ENCODE results near the gene CLDN2.

The CLDN2 gene

DNA sequence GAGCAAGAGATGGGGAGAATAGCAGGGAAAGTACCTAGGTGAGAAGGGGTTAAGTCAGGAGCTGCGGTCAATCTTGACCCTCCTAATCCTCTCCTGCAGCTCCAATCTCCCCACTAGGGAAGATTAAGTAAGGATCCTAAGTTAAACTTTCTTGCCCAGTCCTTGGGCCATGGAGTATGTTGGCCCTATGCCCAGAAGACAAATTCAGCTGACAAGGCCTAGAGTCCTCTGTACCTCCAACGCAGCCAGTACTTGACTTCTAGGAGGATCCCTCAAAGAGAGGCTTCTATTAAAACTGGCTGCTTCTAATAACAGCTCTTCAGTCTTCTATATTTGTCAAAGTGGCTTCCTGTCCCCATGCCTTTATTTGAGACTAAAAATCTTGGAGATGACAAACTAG is 1.4 kb downstream of the CLDN2 start:
- DNase-seq (ENCODE audit: low read depth in 2 of 2, low spot score in 1 of 2), result no peak

GRCh38 chrX:106927023-106927422 is 6.8 kb downstream of the CLDN2 start:
- no peak for DNase-seq (ENCODE audit: low read depth in 2 of 2, low spot score in 1 of 2)

GRCh38 chrX:106927700-106928099 is 7.5 kb downstream of the CLDN2 start:
- no peak for DNase-seq (ENCODE audit: low read depth in 2 of 2, low spot score in 1 of 2)

- no peak for DNase-seq (ENCODE audit: low read depth in 2 of 2, low spot score in 1 of 2)
Measured at GRCh38 chrX:106928227-106928626, 8.0 kb downstream of the CLDN2 start.

DNA sequence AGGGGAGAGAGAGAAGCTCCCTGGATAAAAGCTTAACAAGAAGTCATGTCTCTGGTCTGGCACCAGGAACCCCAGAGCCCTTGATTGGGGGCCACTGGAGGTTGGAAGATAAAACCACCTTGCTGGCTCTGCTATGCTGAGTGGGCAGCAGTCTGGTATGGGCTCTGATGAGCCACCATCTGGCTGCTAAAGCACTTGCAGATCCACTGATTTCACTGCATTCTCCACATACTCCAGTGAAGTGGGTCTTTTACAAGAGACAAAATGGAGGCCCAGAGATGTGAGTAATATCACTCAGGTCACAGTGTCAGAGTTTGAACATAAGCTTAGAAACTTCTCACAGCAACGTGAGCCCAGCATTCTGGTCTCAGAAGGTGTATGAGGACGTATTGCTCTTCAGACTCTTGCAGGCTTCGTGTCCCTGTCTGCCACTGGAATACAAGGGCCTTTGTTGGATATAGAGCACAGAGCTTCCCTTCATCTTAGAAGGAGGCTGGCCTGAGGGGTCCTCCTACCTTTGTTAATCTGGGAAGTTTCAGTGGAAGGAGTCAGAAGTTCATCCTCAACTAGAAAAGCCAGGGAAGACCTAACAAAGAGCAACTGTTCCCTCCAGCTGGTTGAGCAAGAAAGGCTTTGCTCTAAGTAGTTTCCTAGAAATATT is 11.8 kb downstream of the CLDN2 start:
- no peak for DNase-seq (ENCODE audit: low read depth in 2 of 2, low spot score in 1 of 2)

GRCh38 chrX:106932492-106932923 is 12.3 kb downstream of the CLDN2 start:
- DNase-seq (ENCODE audit: low read depth in 2 of 2, low spot score in 1 of 2), result no peak

- no peak for DNase-seq (ENCODE audit: low read depth in 2 of 2, low spot score in 1 of 2)
Measured at GRCh38 chrX:106932960-106933537, 12.8 kb downstream of the CLDN2 start.

DNA sequence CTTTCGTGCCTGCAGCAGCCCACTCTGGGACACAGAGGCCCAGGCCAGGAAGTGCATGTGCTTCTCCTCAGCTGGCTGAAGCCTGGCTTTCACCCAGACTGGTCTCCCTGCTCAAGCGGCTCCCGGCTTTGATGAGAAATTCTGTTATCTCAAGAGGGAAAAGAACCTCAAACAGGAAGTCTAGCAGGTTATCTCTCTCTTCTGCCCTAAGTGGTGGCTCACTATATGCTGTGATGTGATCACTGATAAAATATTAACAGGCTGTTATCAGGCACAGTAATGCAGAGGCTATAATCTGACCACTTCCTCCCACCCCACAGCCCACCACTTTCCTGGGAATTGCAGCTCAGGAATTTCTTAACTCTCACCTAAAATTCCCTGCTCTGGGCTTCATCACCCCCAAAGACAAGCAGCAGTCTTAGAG is 13.3 kb downstream of the CLDN2 start:
- DNase-seq (ENCODE audit: low read depth in 2 of 2, low spot score in 1 of 2), result no peak

- DNase-seq (ENCODE audit: low read depth in 2 of 2, low spot score in 1 of 2), result no peak
Measured at GRCh38 chrX:106935175-106935574, 15.0 kb downstream of the CLDN2 start.

DNA sequence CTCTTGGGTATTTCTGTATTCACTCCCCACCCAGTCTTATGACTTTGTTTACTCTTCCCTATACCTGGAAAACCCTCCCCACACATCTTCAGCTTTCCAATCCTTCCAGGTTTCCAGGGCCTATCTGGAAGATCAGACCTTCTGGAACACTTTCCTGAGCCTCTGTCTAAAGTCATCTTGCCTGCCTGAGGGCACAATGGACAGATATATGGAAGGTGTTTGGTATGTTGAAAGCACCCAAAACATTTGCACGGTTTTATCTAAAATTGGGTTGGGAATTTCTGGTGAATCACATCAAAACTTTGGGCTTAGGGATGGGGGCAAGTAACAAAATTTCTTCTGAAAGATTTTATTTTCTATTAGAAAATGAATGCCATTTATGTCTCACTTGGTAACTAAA is 16.0 kb downstream of the CLDN2 start:
- DNase-seq (ENCODE audit: low read depth in 2 of 2, low spot score in 1 of 2), result no peak

GRCh38 chrX:106939566-106939965 is 19.4 kb downstream of the CLDN2 start:
- no peak for DNase-seq (ENCODE audit: low read depth in 2 of 2, low spot score in 1 of 2)

DNA sequence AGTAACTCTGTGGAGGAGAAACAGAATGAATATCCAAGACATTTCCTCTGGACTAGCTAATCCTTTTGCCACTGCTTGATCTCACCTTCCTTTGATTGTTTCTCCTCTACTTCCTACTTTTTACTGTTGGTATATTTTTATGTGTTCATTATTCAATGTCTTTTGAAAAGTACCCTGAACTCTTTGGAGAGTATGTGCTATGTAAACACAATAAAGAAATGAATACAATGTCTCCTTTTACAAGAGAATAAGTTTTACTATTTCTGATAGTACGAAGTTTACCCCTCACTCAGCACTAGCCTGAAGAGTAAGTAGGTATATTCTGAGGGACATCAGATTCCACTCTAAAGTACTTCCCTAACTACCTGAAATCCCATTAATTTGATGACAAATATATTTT is 19.9 kb downstream of the CLDN2 start:
- DNase-seq (ENCODE audit: low read depth in 2 of 2, low spot score in 1 of 2), result no peak

- no peak for DNase-seq (ENCODE audit: low read depth in 2 of 2, low spot score in 1 of 2)
Measured at GRCh38 chrX:106946464-106946863, 26.3 kb downstream of the CLDN2 start.

DNA sequence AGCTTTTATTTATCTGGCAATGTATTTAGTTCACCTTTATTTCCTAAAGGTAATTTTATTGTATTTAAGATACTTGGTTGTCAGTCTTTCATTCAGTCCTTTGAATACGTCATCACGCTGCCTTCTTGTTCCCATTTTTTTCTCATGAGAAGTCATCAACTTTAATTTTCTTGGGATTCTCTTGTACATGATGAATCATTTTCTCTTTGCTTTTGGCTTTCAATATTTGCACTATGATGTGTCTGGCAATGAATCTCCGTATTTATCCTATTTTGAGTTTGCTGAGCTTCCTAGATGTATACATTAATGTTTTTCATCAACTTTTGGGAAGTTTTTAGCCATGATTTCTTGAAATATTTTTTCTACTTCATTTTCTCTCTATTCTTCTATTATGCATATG is 28.4 kb downstream of the CLDN2 start:
- DNase-seq (ENCODE audit: low read depth in 2 of 2, low spot score in 1 of 2), result no peak

- no peak for DNase-seq (ENCODE audit: low read depth in 2 of 2, low spot score in 1 of 2)
Measured at GRCh38 chrX:106949366-106949765, 29.2 kb downstream of the CLDN2 start.

- no peak for DNase-seq (ENCODE audit: low read depth in 2 of 2, low spot score in 1 of 2)
Measured at GRCh38 chrX:106950381-106950780, 30.2 kb downstream of the CLDN2 start.

DNA sequence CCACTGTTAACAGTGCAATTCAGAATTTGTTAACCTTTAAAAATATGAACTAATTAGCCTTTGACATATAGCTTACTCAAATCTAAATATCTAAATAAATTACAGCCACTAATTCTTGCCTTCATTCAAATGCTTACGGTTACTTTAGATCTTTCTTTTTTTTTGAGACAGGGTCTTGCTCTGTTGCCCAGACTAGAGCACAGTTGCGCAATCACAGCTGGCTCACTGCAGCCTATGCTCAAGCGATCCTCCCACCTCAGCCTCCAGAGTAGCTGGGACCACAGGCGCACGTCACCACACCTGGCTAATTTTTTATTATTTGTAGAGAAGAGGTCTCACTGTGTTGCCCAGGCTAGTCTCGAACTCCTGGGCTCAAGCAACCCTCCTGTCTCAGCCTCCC is 31.0 kb downstream of the CLDN2 start:
- DNase-seq (ENCODE audit: low read depth in 2 of 2, low spot score in 1 of 2), result no peak

DNA sequence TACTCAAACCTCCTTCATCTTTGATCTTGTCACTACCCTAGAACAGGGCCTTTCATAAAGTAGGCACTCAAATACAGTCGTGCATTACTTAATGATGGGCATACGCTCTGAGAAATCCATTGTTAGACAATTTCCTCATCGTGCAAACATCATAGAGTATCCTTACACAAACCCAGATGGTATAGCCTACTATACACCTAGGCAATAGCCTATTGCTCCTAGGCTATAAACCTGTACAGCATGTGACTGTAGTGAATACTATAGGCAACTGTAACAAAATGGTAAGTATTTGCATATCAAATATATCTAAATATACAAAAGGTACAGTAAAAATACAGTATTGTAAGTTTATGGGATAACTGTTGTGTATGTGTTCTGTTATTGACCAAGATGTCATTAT is 31.9 kb downstream of the CLDN2 start:
- DNase-seq (ENCODE audit: low read depth in 2 of 2, low spot score in 1 of 2), result no peak

DNA sequence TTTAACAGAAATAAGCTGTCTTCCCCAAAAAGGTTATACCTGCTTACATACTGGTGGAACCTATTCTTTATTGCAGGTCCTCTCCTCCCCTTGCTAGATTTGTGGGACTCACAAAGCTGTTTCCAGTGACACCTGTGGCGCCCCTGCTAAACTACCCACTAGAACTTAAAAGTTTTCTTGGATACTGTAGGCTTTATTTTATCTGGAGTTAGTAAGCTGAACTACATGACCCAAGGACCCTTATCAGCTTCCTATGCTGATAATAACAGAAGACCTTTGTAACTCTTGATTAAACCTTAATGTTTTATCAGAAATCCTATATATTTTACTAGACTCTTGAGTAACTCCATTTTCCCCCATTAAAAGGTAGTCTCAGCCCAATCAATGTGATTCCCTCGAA is 32.3 kb downstream of the CLDN2 start:
- no peak for DNase-seq (ENCODE audit: low read depth in 2 of 2, low spot score in 1 of 2)

GRCh38 chrX:106952988-106953387 is 32.8 kb downstream of the CLDN2 start:
- no peak for DNase-seq (ENCODE audit: low read depth in 2 of 2, low spot score in 1 of 2)

DNA sequence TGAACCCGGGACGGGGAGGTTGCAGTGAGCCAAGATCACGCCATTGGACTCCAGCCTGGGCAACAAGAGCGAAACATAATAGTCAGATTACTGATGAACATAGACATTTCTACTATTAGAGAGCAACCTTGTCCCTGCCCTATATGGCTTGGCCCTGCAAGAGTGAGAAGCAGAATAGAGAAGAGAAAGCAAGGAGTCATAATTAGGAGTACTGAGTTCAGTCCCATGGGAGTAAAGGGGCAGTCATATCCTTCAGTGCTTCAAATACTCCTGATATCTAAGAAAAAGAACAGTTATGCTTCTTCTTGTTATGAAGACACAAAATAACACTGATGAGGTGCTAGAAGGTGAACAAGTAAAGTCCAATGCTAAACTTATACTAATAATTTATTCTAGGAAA is 33.8 kb downstream of the CLDN2 start:
- DNase-seq (ENCODE audit: low read depth in 2 of 2, low spot score in 1 of 2), result no peak

DNA sequence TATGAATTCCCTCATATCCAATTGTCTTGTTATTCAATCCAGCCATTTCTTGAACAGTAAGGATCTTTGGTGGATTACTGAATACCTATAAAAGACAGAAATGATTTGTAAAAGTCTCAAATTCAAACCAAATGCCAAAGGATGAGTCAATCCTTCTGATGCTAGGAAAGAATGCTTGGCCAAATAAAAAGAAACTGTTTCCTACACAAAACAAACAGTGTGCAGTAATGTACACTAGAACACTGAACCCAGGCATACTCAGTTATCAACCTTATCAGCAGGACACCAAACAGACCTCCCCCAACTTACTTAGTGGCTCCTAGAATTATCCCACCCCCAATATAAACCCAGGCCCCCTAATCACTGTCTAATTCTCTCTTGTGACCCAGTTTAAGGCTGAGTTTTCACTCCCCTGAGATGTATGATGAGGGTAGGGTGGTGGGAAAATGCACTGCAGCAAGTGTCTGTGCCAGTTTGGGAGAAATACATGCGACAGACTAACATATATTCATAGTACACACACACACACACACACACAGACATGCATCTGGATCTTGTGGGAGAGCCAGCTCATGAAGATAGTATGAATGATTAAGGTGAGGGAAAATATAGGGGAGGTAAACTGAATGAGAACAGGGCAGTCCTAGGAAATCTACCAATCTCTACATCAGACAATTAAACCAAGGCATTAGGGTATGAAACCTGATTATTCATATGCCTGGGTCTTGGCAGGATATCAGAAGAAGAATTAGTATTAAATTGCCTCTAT is 35.0 kb downstream of the CLDN2 start:
- DNase-seq (ENCODE audit: low read depth in 2 of 2, low spot score in 1 of 2), result no peak

Measured in stimulated activated CD8-positive, alpha-beta memory T cell treated with anti-CD3 and anti-CD28 coated beads, Interleukin-4, amount 100 ng/mL, for 4 hours (primary cell).